ENCODE data around the gene TOP3B. TPM values are rescaled to one million over a fixed set of nuclear protein-coding genes. Genes with fewer than 3 reads are reported as not detected.
A peak's percentile ranks its signal among the peaks of the same experiment; 100 is the strongest.

Gene TOP3B
- total RNA-seq, 1 donor from 2014 or later, result 32.1 TPM

DNA sequence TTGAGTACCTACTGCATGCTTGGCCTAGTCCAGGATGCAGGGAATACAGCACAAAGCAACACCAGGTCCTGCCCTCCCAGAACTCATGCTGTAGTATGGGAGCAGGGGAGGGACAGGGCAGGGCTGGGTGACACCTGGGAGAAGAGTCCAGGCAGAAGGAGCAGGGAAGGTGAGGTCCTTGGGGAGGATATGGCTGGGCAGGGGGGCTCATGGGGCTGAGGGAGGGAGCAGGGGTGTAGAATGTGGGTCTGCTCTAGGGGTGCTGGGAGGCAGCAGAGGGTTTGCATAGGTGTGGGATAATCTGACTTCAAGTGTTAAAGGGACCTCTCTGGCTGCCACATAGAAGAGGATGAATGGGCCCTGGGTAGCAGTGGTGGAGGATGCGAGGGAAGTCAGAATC, 4.8 kb downstream of the TOP3B start:
- Histone ChIP-seq H3K9me3 (no peaks in the 10 kb centered on the region), H3K4me1 (peaks cover 21% of the 10 kb centered on the region), H3K27ac (no peak overlapping the region), H3K27me3 (ENCODE audit: low read depth) (no peaks in the 10 kb centered on the region), H3K4me3 (no peak overlapping the region), H3K36me3 (peaks cover 29% of the 10 kb centered on the region)
- TF ChIP-seq, protein P1, sequence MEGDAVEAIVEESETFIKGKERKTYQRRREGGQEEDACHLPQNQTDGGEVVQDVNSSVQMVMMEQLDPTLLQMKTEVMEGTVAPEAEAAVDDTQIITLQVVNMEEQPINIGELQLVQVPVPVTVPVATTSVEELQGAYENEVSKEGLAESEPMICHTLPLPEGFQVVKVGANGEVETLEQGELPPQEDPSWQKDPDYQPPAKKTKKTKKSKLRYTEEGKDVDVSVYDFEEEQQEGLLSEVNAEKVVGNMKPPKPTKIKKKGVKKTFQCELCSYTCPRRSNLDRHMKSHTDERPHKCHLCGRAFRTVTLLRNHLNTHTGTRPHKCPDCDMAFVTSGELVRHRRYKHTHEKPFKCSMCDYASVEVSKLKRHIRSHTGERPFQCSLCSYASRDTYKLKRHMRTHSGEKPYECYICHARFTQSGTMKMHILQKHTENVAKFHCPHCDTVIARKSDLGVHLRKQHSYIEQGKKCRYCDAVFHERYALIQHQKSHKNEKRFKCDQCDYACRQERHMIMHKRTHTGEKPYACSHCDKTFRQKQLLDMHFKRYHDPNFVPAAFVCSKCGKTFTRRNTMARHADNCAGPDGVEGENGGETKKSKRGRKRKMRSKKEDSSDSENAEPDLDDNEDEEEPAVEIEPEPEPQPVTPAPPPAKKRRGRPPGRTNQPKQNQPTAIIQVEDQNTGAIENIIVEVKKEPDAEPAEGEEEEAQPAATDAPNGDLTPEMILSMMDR (IDR thresholded peaks at IDR 0.05), result no peak
- ATAC-seq (no peak), DNase-seq (no peak)
- intact Hi-C loops (cut with DNase I), result no loop called here

DNA sequence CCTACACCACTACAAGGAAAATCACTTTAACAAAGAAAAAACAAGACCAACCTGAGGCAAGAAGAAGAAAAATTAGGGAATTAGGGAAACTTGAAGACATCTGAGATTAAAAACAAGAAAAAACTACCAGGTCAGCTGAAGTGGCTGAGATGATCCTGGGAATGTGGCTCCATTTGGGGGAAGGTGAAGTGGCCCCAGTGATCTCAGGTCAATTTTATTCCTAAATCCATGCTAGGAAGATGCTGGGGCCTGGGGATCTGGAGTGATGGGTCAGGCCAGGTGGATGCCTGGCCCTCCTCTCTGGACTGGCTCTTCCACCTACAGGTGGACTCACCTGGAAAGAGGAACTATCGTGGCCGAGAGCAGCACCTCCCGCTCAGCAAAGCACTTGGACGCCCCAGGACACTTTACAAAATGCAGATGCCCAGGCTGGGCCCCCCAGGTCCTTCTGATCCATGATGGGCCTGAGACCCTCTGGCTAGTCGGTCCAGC, 6.7 kb downstream of the TOP3B start:
- DNase-seq, result no peak
- H3K27ac ChIP-seq, result no peak overlapping the region
- intact Hi-C loops (cut with DNase I), result no loop called here
- H3K27me3 ChIP-seq (ENCODE audit: low read depth), result no peaks in the 10 kb centered on the region
- H3K4me3 ChIP-seq, result no peak overlapping the region
- TF ChIP-seq, protein P1 (IDR thresholded peaks at IDR 0.05), result no peak
- H3K36me3 ChIP-seq, result peaks cover 48% of the 10 kb centered on the region
- no peak for ATAC-seq
- H3K9me3 ChIP-seq, result no peaks in the 10 kb centered on the region
- H3K4me1 ChIP-seq, result peaks cover 6% of the 10 kb centered on the region

DNA sequence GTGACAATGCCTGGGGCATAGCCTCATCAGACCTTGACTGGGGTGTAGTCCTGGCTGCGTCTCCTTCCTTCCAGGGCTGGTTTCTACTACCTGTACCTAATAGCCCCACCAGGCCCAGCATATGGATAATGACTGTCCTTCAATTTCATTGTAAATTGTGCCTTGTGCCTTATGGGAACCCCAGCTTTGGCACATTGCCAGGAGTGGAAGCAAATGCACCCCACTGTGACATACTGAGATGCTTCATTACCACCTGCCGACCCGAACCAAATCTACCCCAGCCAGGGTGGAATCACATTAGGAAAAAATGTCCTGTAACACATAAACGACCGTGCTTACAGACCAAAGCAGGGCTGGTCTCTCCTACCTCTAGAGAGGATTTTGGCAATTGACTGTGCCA, 7.3 kb downstream of the TOP3B start:
- no peaks in the 10 kb centered on the region for H3K27me3 ChIP-seq (ENCODE audit: low read depth)

DNA sequence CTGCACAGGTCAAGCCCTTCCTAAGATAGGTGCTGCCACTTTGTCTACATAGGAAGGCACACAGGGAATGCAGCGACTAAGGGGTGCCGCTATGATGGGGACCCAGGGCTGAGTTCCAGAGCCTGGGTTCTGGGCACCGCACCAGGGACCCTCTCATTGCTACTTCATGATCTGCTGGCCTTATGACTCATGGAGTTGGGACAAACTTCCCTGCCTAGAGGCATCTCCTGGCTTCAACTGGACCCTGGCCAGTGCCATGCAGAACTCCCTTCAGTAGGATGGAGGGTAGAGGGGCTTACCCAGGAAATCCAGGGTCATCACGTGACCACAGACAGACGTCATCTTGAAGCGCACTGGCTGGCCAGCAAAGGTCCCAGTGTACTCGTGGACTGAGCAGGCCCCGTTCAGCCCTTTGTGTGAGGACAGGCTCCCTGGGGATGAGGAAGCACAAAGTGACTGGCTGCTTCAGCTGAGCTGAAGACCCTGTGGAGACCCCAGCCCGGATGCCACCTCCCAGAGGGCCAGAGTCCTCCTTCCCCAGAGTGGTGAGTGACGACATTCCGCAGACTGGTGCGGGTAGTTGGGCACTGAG, 8.4 kb downstream of the TOP3B start:
- no peak overlapping the region for H3K4me3 ChIP-seq
- H3K36me3 ChIP-seq, result peaks cover 64% of the 10 kb centered on the region
- peak; percentile 38 for DNase-seq
- no peaks in the 10 kb centered on the region for H3K27me3 ChIP-seq (ENCODE audit: low read depth)
- H3K4me1 ChIP-seq, result no peaks in the 10 kb centered on the region
- intact Hi-C loops (cut with DNase I), result no loop called here
- no peak overlapping the region for H3K27ac ChIP-seq
- ATAC-seq, result no peak
- TF ChIP-seq, protein P1 (IDR thresholded peaks at IDR 0.05), result no peak
- no peaks in the 10 kb centered on the region for H3K9me3 ChIP-seq

More for the DNA sequence above, 7.3 kb downstream of the TOP3B start:
- DNase-seq, result no peak
- H3K4me1 ChIP-seq, result no peaks in the 10 kb centered on the region
- no peak overlapping the region for H3K27ac ChIP-seq
- no peaks in the 10 kb centered on the region for H3K9me3 ChIP-seq
- H3K36me3 ChIP-seq, result peaks cover 54% of the 10 kb centered on the region
- intact Hi-C loops (cut with DNase I), result no loop called here
- TF ChIP-seq, protein P1 (IDR thresholded peaks at IDR 0.05), result no peak
- no peak overlapping the region for H3K4me3 ChIP-seq
- ATAC-seq, result no peak

DNA sequence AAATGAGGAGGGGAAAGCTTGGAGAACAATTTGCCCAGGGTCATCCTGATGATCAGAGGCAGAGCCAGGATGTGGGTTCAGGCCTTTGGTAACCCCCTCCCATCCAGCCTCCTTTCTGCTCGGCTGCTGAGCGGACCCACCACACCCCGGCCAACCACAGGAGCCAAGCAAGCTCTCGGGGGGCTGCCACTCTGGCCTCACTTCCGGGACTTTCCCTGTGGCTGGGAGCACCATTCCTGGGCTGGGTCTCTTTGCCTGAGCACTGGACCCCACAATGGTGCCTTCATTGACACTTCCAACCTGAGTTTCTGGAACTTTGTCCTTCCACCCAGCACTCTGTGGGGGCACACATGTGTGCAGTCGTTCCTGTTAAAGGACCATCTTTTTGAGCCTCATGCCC, 9.8 kb downstream of the TOP3B start:
- ATAC-seq (no peak), DNase-seq (no peak)
- H3K27me3 ChIP-seq (ENCODE audit: low read depth), result no peaks in the 10 kb centered on the region
- no peak overlapping the region for H3K4me3 ChIP-seq
- TF ChIP-seq, protein P1 (IDR thresholded peaks at IDR 0.05), result no peak
- no peaks in the 10 kb centered on the region for H3K9me3 ChIP-seq
- peaks cover 77% of the 10 kb centered on the region for H3K36me3 ChIP-seq
- no peak overlapping the region for H3K27ac ChIP-seq
- no peaks in the 10 kb centered on the region for H3K4me1 ChIP-seq
- intact Hi-C loops (cut with DNase I), result no loop called here
